Nephron (organoid): ENCODE results near the gene HBS1L.

Experiments used
- H3K27ac Mint-ChIP-seq, 3 experiments: 2 replicates each; pipeline ENCODE4 v1.8.0; 2020; ENCODE audit warnings: mixed read lengths in 3 of 3, mild to moderate bottlenecking in 2 of 3, moderate library complexity in 1 of 3
- H3K27me3 Mint-ChIP-seq: 2 replicates; pipeline ENCODE4 v1.8.0; 2021; ENCODE audit warnings: low read depth, mild to moderate bottlenecking, moderate library complexity, mixed read lengths
- H3K36me3 Mint-ChIP-seq: 2 replicates; pipeline ENCODE4 v1.8.0; 2020; ENCODE audit warnings: low read depth, mixed read lengths
- H3K4me1 Mint-ChIP-seq: 2 replicates; pipeline ENCODE4 v1.8.0; 2020; ENCODE audit warnings: mixed read lengths
- H3K4me3 Mint-ChIP-seq, 3 experiments: 2 replicates each; pipeline ENCODE4 v1.8.0; 2020; ENCODE audit warnings: mild to moderate bottlenecking in 3 of 3, mixed read lengths in 3 of 3, moderate library complexity in 2 of 3
- H3K9me3 Mint-ChIP-seq: 2 replicates; pipeline ENCODE4 v1.8.0; 2020; ENCODE audit warnings: mixed read lengths
- TF ChIP-seq, protein P1 (sequence below), 3 experiments: fragments of 200-600 bp; sonication (generic); IDR thresholded peaks; one replicate each; pipeline ENCODE4 v1.5.0; 2021; ENCODE audit warnings: antibody characterized with exemption in 3 of 3; ENCODE audit not compliant: unreplicated experiment in 3 of 3

HBS1L gene

DNA sequence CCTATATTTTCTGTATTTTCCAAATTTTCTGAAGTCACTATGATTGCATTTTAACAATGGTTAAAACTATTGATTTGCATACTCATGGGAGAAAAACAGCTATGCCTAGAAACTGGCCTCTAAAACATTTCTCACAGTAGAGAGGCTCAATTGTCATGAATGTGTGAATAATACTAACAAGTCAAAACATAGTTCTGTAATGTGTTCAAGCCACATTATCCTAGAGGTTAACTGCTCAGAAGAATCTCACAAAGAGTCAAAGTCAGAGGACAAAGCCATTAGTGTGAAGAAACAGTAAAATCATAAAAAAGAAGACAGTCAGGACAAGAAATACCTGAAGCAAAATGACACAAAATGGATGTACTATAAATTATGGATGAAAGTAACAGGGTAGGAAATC lies 92.2 kb downstream of the HBS1L start:
- Mint-ChIP-seq H3K27ac (no peak overlapping the region), H3K36me3 (peaks cover 71% of the 10 kb centered on the region)

GRCh38 chr6:134961366-134961765 lies 93.3 kb downstream of the HBS1L start:
- H3K4me3 Mint-ChIP-seq = no peak overlapping the region
- H3K9me3 Mint-ChIP-seq = peaks cover 27% of the 10 kb centered on the region
- TF ChIP-seq, protein P1, sequence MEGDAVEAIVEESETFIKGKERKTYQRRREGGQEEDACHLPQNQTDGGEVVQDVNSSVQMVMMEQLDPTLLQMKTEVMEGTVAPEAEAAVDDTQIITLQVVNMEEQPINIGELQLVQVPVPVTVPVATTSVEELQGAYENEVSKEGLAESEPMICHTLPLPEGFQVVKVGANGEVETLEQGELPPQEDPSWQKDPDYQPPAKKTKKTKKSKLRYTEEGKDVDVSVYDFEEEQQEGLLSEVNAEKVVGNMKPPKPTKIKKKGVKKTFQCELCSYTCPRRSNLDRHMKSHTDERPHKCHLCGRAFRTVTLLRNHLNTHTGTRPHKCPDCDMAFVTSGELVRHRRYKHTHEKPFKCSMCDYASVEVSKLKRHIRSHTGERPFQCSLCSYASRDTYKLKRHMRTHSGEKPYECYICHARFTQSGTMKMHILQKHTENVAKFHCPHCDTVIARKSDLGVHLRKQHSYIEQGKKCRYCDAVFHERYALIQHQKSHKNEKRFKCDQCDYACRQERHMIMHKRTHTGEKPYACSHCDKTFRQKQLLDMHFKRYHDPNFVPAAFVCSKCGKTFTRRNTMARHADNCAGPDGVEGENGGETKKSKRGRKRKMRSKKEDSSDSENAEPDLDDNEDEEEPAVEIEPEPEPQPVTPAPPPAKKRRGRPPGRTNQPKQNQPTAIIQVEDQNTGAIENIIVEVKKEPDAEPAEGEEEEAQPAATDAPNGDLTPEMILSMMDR (IDR thresholded peaks at IDR 0.05; ENCODE audit: unreplicated experiment in 3 of 3) = no peak
- no peak overlapping the region for H3K27ac Mint-ChIP-seq
- no peaks in the 10 kb centered on the region for H3K4me1 Mint-ChIP-seq
- peaks cover 71% of the 10 kb centered on the region for H3K36me3 Mint-ChIP-seq
- H3K27me3 Mint-ChIP-seq = no peaks in the 10 kb centered on the region

More for the DNA sequence above, 92.2 kb downstream of the HBS1L start:
- H3K4me3 Mint-ChIP-seq = no peak overlapping the region
- H3K4me1 Mint-ChIP-seq = no peaks in the 10 kb centered on the region
- TF ChIP-seq, protein P1 (IDR thresholded peaks at IDR 0.05; ENCODE audit: unreplicated experiment in 3 of 3) = no peak
- H3K9me3 Mint-ChIP-seq = peaks cover 27% of the 10 kb centered on the region
- H3K27me3 Mint-ChIP-seq = no peaks in the 10 kb centered on the region

GRCh38 chr6:134959603-134960002 lies 95.0 kb downstream of the HBS1L start:
- TF ChIP-seq, protein P1 (IDR thresholded peaks at IDR 0.05; ENCODE audit: unreplicated experiment in 3 of 3) = no peak
- H3K36me3 Mint-ChIP-seq = peaks cover 65% of the 10 kb centered on the region
- no peaks in the 10 kb centered on the region for H3K4me1 Mint-ChIP-seq
- H3K9me3 Mint-ChIP-seq = peaks cover 27% of the 10 kb centered on the region
- no peak overlapping the region for H3K4me3 Mint-ChIP-seq
- no peaks in the 10 kb centered on the region for H3K27me3 Mint-ChIP-seq
- H3K27ac Mint-ChIP-seq = no peak overlapping the region

DNA sequence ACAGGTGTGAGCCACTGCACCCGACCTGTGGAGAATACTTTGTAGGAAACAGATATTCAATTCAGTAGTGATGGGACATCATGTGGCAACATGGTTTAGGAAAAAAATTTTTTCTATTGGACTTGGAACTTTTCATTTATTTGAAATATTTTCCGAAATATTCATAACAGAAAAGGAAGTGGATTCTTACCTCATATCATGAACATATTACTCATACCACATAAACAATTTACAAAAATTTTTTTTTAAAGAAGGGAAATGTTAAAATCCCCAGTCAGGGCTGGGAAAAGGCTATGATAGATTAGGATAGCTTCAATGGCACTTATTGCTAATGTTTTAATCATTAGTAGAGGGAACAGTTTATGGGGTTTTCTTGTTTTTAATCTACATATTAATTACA lies 97.9 kb downstream of the HBS1L start:
- TF ChIP-seq, protein P1 (IDR thresholded peaks at IDR 0.05; ENCODE audit: unreplicated experiment in 3 of 3) = no peak
- no peak overlapping the region for H3K27ac Mint-ChIP-seq
- H3K36me3 Mint-ChIP-seq = peaks cover 40% of the 10 kb centered on the region
- H3K9me3 Mint-ChIP-seq = peaks cover 25% of the 10 kb centered on the region
- H3K27me3 Mint-ChIP-seq = no peaks in the 10 kb centered on the region
- no peaks in the 10 kb centered on the region for H3K4me1 Mint-ChIP-seq
- no peak overlapping the region for H3K4me3 Mint-ChIP-seq

GRCh38 chr6:134956032-134956431 lies 98.6 kb downstream of the HBS1L start:
- Mint-ChIP-seq H3K4me1 (no peaks in the 10 kb centered on the region), H3K27ac (no peak overlapping the region), H3K36me3 (peaks cover 34% of the 10 kb centered on the region), H3K27me3 (no peaks in the 10 kb centered on the region), H3K9me3 (peaks cover 18% of the 10 kb centered on the region), H3K4me3 (no peak overlapping the region)
- TF ChIP-seq, protein P1 (IDR thresholded peaks at IDR 0.05; ENCODE audit: unreplicated experiment in 3 of 3) = no peak

DNA sequence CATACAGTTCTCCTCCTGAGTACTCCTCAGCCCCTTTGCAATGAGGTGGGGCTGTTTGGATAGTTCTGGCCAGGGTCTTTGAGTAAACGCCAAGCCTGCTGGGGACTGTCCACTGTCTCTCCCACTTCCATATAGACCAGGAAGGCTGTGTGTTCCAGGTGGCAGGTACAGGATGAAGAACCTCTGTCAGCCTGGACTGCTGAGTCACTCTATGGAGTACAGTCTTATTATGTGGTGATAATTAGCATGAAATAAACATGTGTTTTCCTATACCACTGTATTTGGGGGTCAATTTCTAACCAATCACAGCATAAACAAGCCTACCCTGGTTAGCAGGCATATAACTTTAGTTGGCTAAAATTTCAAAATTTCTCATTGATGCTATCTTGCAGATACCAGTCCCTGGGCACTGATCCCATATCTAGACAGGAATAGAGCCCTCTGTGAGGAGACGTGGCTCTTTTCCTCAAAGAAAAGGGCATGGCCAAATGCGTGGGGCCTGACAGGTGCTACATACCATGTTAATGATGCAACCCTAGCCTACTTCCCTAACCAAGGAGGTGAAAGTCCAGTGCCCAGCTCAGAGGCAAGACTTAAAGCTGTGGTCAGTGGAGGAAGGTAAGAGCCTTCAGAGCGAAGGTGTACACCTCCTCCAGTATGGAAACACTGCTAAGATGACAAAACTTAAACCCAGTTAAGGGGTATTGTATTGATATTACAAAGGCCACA lies 100.2 kb downstream of the HBS1L start:
- peaks cover 18% of the 10 kb centered on the region for H3K36me3 Mint-ChIP-seq
- H3K9me3 Mint-ChIP-seq = peaks cover 8% of the 10 kb centered on the region
- H3K4me1 Mint-ChIP-seq = no peaks in the 10 kb centered on the region
- no peak overlapping the region for H3K4me3 Mint-ChIP-seq
- TF ChIP-seq, protein P1 (IDR thresholded peaks at IDR 0.05; ENCODE audit: unreplicated experiment in 3 of 3) = no peak
- no peaks in the 10 kb centered on the region for H3K27me3 Mint-ChIP-seq
- H3K27ac Mint-ChIP-seq = no peak overlapping the region
